GM12878 (cell line): ENCODE results near the gene ZIK1. TPM values are rescaled to one million over a fixed set of nuclear protein-coding genes. Genes with fewer than 3 reads are reported as not detected.

Experiments used
- ATAC-seq: fragments of 200-7000 bp; cut with Tn5 transposase; 3 replicates; pipeline ENCODE4 v1.9.1; 2020; ENCODE audit warnings: mild to moderate bottlenecking, moderate library complexity
- BruUV-seq: library from RNA; stranded (reverse); fragments of 400-500 nt; replicated peaks from 2 replicates; lab custom pipeline; 2021; lab: Mats Ljungman, UMichigan
- CTCF ChIA-PET: fragments of 300-600 bp; sonication (Branson Sonifier 250); formaldehyde crosslinking; extraction: SDS; loops from one replicate; lab custom pipeline; 2021; ENCODE audit warnings: inconsistent platforms; lab: Yijun Ruan, JAX
- POLR2A ChIA-PET: fragments of 350-600 bp; formaldehyde crosslinking; extraction: SDS; loops from one replicate; lab custom pipeline; 2021; ENCODE audit warnings: inconsistent platforms; lab: Charles Lee
- RAD21 ChIA-PET: fragments of 300-600 bp; sonication (Branson Sonifier 250); formaldehyde crosslinking; loops from one replicate; lab custom pipeline; 2023; ENCODE audit warnings: antibody characterized with exemption; ENCODE audit not compliant: unreplicated experiment; lab: Charles Lee
- SMC1A ChIA-PET: fragments of 300-600 bp; sonication (Branson Sonifier 250); formaldehyde crosslinking; loops from one replicate; lab custom pipeline; 2023; ENCODE audit not compliant: unreplicated experiment, uncharacterized antibody; lab: Charles Lee
- DNase-seq: peaks from one replicate; pipeline ENCODE4 v3.0.0-alpha.2; 2011; ENCODE audit warnings: low read depth, low spot score
- FAIRE-seq: peaks from 3 replicates; lab custom pipeline; 2011; peaks lifted over from hg19 to GRCh38; lab: Jason Lieb, UNC
- H2AFZ ChIP-seq: 2 replicates; pipeline ENCODE4 v1.6.0; 2011; ENCODE audit warnings: low read depth, low read length, control low read depth; ENCODE audit not compliant: control insufficient read depth
- H3K27ac ChIP-seq: 2 replicates; pipeline ENCODE4 v1.5.1; 2011; ENCODE audit warnings: control low read depth; ENCODE audit not compliant: control insufficient read depth, insufficient read depth
- H3K27me3 ChIP-seq, 2 experiments: replicated peaks in 1 of 2; 2 replicates each; pipeline versions ENCODE4 v1.6.0 to v1.6.1; 2011; ENCODE audit warnings: low read length in 1 of 2; ENCODE audit not compliant: control insufficient read depth in 2 of 2, insufficient read depth in 2 of 2
- H3K36me3 ChIP-seq, 2 experiments: 2 replicates each; pipeline ENCODE4 v1.5.1; 2011; ENCODE audit warnings: low read length in 1 of 2; ENCODE audit not compliant: control insufficient read depth in 2 of 2, insufficient read depth in 2 of 2
- H3K4me1 ChIP-seq: 2 replicates; pipeline ENCODE4 v1.6.1; 2011; ENCODE audit warnings: mild to moderate bottlenecking, low read length, moderate library complexity, mixed read lengths; ENCODE audit not compliant: control insufficient read depth, insufficient read depth
- H3K4me2 ChIP-seq: 2 replicates; pipeline ENCODE4 v1.6.0; 2011; ENCODE audit warnings: control low read depth; ENCODE audit not compliant: control insufficient read depth, insufficient read depth
- H3K4me3 ChIP-seq: fragments of 200-600 bp; sonication (generic); 2 replicates; pipeline ENCODE4 v1.5.1; 2016
- H3K79me2 ChIP-seq: 2 replicates; pipeline ENCODE4 v1.6.0; 2011; ENCODE audit warnings: low read length; ENCODE audit not compliant: control insufficient read depth, insufficient read depth
- H3K9ac ChIP-seq: 2 replicates; pipeline ENCODE4 v1.8.0; 2011; ENCODE audit warnings: low read length, control low read depth, mixed read lengths; ENCODE audit not compliant: control insufficient read depth, insufficient read depth
- H3K9me3 ChIP-seq: replicated peaks from 3 replicates; pipeline ENCODE4 v1.5.1; 2011; ENCODE audit warnings: mild to moderate bottlenecking, low read length; ENCODE audit not compliant: control insufficient read depth, insufficient read depth
- H4K20me1 ChIP-seq: 2 replicates; pipeline ENCODE4 v1.6.0; 2011; ENCODE audit not compliant: control insufficient read depth, insufficient read depth
- ATF3 ChIP-seq: IDR thresholded peaks from 2 replicates; pipeline ENCODE4 v1.6.1; 2011; ENCODE audit warnings: low read depth, mild to moderate bottlenecking, low read length, moderate library complexity, borderline replicate concordance; ENCODE audit errors: extremely low read depth
- BMI1 ChIP-seq: fragments of 450-650 bp; IDR thresholded peaks from 2 replicates; pipeline ENCODE4 v1.6.1; 2016; ENCODE audit warnings: mild to moderate bottlenecking, moderate library complexity, borderline replicate concordance
- BRCA1 ChIP-seq: IDR thresholded peaks from 2 replicates; pipeline ENCODE4 v1.6.1; 2011; ENCODE audit warnings: low read depth, low read length, improper control_type of control experiment
- E2F8 ChIP-seq: fragments of 450-650 bp; IDR thresholded peaks from 2 replicates; pipeline ENCODE4 v1.6.1; 2018; ENCODE audit warnings: mild to moderate bottlenecking, low read depth, moderate library complexity; ENCODE audit not compliant: partially characterized antibody
- GABPA ChIP-seq: IDR thresholded peaks from 2 replicates; pipeline ENCODE4 v1.6.1; 2014; ENCODE audit warnings: antibody characterized with exemption, low read depth, mild to moderate bottlenecking, inconsistent platforms
- NR2F1 ChIP-seq: fragments of 450-650 bp; conservative IDR thresholded peaks from 2 replicates; pipeline ENCODE4 v1.6.1; 2017; ENCODE audit warnings: mild to moderate bottlenecking
- RELB ChIP-seq: fragments of 450-650 bp; IDR thresholded peaks from 2 replicates; pipeline ENCODE4 v1.6.1; 2017; ENCODE audit warnings: low read depth, mild to moderate bottlenecking, moderate library complexity
- SREBF1 ChIP-seq: IDR thresholded peaks from 2 replicates; pipeline ENCODE4 v1.6.1; 2012; ENCODE audit warnings: mild to moderate bottlenecking, low read length
- SUPT20H ChIP-seq: IDR thresholded peaks from 2 replicates; pipeline ENCODE4 v1.6.1; 2011; ENCODE audit warnings: low read depth, mild to moderate bottlenecking, low read length, moderate library complexity, borderline replicate concordance; ENCODE audit not compliant: control insufficient read depth
- TCF12 ChIP-seq: IDR thresholded peaks from 2 replicates; pipeline ENCODE4 v1.6.1; 2011; ENCODE audit warnings: low read depth, mild to moderate bottlenecking, low read length
- WGBS: methylation state at CpG from one replicate; pipeline ENCODE4 v1.1.6; 2016; ENCODE audit warnings: low lambda C conversion rate; ENCODE audit not compliant: insufficient replicate concordance, insufficient coverage; ENCODE audit errors: missing lambda C conversion rate; 5-methylcytosine and 5-hydroxymethylcytosine counted together
- in situ Hi-C: fragments of 300-500 bp; cut with MboI; formaldehyde crosslinking; loops from 9 replicates; pipeline ENCODE4 v1.14.3; 2018; ENCODE audit warnings: mixed read lengths
- intact Hi-C: fragments of 100-400 bp; cut with micrococcal nuclease; formaldehyde crosslinking; loops from one replicate; pipeline ENCODE4 v1.14.2; 2022; ENCODE audit not compliant: unreplicated experiment
- polyA plus RNA-seq, 11 experiments: library from polyadenylated mRNA; depleted of rRNA in 4 of 11; unstranded in 6 of 11; stranded (reverse) in 5 of 11; fragments of >200 nt; fragmentation: Nextera tagmentation in 4 of 11; fragmentation: Illumina TruSeq in 1 of 11; extraction: Ambion mirVana in 4 of 11; extraction: Trizol in 1 of 11; gene quantifications; 1 replicate in 1 of 11; 2 replicates in 10 of 11; pipeline versions ENCODE4 v1.2.1 to v1.2.3, GENCODE V29; 2011 to 2016; ENCODE audit warnings: inconsistent platforms in 2 of 11, missing spikeins in 2 of 11, low read depth in 1 of 11
- total RNA-seq, 4 experiments: library from RNA; depleted of rRNA in 3 of 4; stranded (reverse); fragments of >200 nt in 3 of 4; fragmentation: Illumina TruSeq in 1 of 4; extraction: Trizol in 1 of 4; gene quantifications; 2 replicates each; pipeline versions ENCODE4 v1.2.1 to v1.2.3, GENCODE V29; 2013 to 2021

Gene ZIK1
- total and polyA plus RNA-seq, 10 of the 15 experiments (the other 5 are each of a cell fraction or from before 2014, with no cell fraction given) = 0.45 to 4.7 (median 2.7) TPM

GRCh38 chr19:57599377-57599760 lies 15.4 kb downstream of the ZIK1 start:
- ATAC-seq = no peak
- RAD21 ChIA-PET = no interaction called here
- Histone ChIP-seq H3K36me3 (peaks cover 0 to 1% of the 10 kb centered on the region in 2 experiments; a peak in 1 of 4 replicates), H3K4me3 (peak overlapping the region; percentile 87), H4K20me1 (no peaks in the 10 kb centered on the region), H3K4me2 (peak overlapping the region; percentile 81), H3K27me3 (no peaks in the 10 kb centered on the region), H3K9me3 (peaks cover 1% of the 10 kb centered on the region; the same call in 1 of the 3 replicates), H3K27ac (no peak overlapping the region), H3K9ac (no peak overlapping the region), H3K4me1 (no peaks in the 10 kb centered on the region), H2AFZ (peak overlapping the region; percentile 93), H3K79me2 (no peaks in the 10 kb centered on the region; the same call in 1 of the 2 replicates)
- in situ Hi-C loops = no loop called here
- TF ChIP-seq NR2F1 (peak; percentile 26; the same call in 1 of the 2 replicates), BRCA1 (no peak)
- CTCF ChIA-PET = no interaction called here
- POLR2A ChIA-PET = no interaction called here
- no TSS peak for BruUV-seq
- peak; percentile 15 for DNase-seq
- SMC1A ChIA-PET = no interaction called here
- WGBS = 55% methylated on average over 8 of the region's 8 CpGs
- intact Hi-C loops = no loop called here
- FAIRE-seq = no peak

GRCh38 chr19:57599761-57600383 lies 15.9 kb downstream of the ZIK1 start, which contains the start of gene ZNF530:
Gene ZNF530, plus strand, starts transcription at chr19:57599885. Its CDS starts 4,461 bp downstream, at chr19:57604346.
- ATAC-seq (peak; percentile 100), DNase-seq (peak; percentile 55), FAIRE-seq (peak; percentile 95)
- ChIA-PET SMC1A (no interaction called here), CTCF (interaction anchor here (1.0 kb wide), 1 partner anchor 14 kb away, joined by 3 read pairs; no protein-coding TSS in a partner anchor), RAD21 (no interaction called here), POLR2A (no interaction called here)
- intact Hi-C loops (no loop called here), in situ Hi-C loops (no loop called here)
- 6% methylated on average over 53 of the region's 53 CpGs for WGBS
- Histone ChIP-seq H3K36me3 (peaks cover 0 to 1% of the 10 kb centered on the region in 2 experiments; a peak in 2 of 4 replicates), H3K27ac (peak within 1 kb of the TSS; percentile 20; the same call in 1 of the 2 replicates), H3K4me1 (no peaks in the 10 kb centered on the region), H3K9me3 (peaks cover 6% of the 10 kb centered on the region; the same call in 1 of the 3 replicates), H3K79me2 (no peaks in the 10 kb centered on the region; the same call in 1 of the 2 replicates), H3K4me2 (peak within 1 kb of the TSS; percentile 81), H2AFZ (peak within 1 kb of the TSS; percentile 93), H3K27me3 (no peaks in the 10 kb centered on the region), H3K4me3 (peak within 1 kb of the TSS; percentile 87), H4K20me1 (no peaks in the 10 kb centered on the region), H3K9ac (peak within 1 kb of the TSS; percentile 67)
- BruUV-seq = no TSS peak
- TF ChIP-seq RELB = 0 out of 2 replicates have a peak, but pooled peaks have one; percentile 49
- TF ChIP-seq TCF12 = no peak
- TF ChIP-seq SUPT20H = no peak
- peak; percentile 64 for TF ChIP-seq E2F8
- TF ChIP-seq BMI1 = no peak
- TF ChIP-seq GABPA = peak; percentile 97
- no peak for TF ChIP-seq ATF3
- peak; percentile 61 for TF ChIP-seq SREBF1
